HepG2 (cell line): Measurements from ENCODE around the gene DYNC1LI2. TPM values are rescaled to one million over a fixed set of nuclear protein-coding genes. Genes with fewer than 3 reads are reported as not detected.

Experiments
- ARID2 ChIP-seq: sonication (generic); formaldehyde crosslinking; IDR thresholded peaks from 2 replicates; pipeline ENCODE4 v1.8.1; 2022; ENCODE audit warnings: mild to moderate bottlenecking, missing genetic modification reagents, borderline replicate concordance
- ARNTL ChIP-seq: sonication (generic); formaldehyde crosslinking; IDR thresholded peaks from 2 replicates; pipeline ENCODE4 v1.4.0; 2020; ENCODE audit warnings: mild to moderate bottlenecking, missing genetic modification reagents
- GFI1 ChIP-seq: sonication (generic); formaldehyde crosslinking; IDR thresholded peaks from 2 replicates; pipeline ENCODE4 v1.5.0; 2020; ENCODE audit warnings: missing genetic modification reagents, mild to moderate bottlenecking, borderline replicate concordance
- HNRNPL ChIP-seq: fragments of 200-400 bp; formaldehyde crosslinking; IDR thresholded peaks from 2 replicates; pipeline ENCODE4 v1.6.1; 2017; ENCODE audit warnings: mild to moderate bottlenecking, low read depth, low read length
- HOXA9 ChIP-seq: sonication (generic); formaldehyde crosslinking; IDR thresholded peaks from 2 replicates; pipeline ENCODE4 v1.8.1; 2022; ENCODE audit warnings: missing genetic modification reagents, mild to moderate bottlenecking, moderate library complexity, borderline replicate concordance
- KDM2A ChIP-seq: sonication (generic); formaldehyde crosslinking; IDR thresholded peaks from 2 replicates; pipeline ENCODE4 v1.4.0; 2020; ENCODE audit warnings: low read depth, missing genetic modification reagents, borderline replicate concordance
- MAFG ChIP-seq: sonication (generic); formaldehyde crosslinking; IDR thresholded peaks from 2 replicates; pipeline ENCODE4 v1.5.1; 2020; ENCODE audit warnings: mild to moderate bottlenecking, missing genetic modification reagents
- MBD4 ChIP-seq: IDR thresholded peaks from 2 replicates; pipeline ENCODE4 v1.6.1; 2012; ENCODE audit warnings: low read length, inconsistent platforms, borderline replicate concordance
- NFKBIZ ChIP-seq: IDR thresholded peaks from 2 replicates; pipeline ENCODE4 v1.6.1; 2018; ENCODE audit warnings: missing genetic modification reagents, missing compliant biosample characterization
- NR2F2 ChIP-seq: IDR thresholded peaks from 2 replicates; pipeline ENCODE4 v1.6.1; 2012; ENCODE audit warnings: low read depth, inconsistent platforms, borderline replicate concordance
- RFX5 ChIP-seq: IDR thresholded peaks from 2 replicates; pipeline ENCODE4 v1.6.1; 2011; ENCODE audit warnings: low read depth, low read length, improper control_type of control experiment
- RORA ChIP-seq: sonication (generic); formaldehyde crosslinking; IDR thresholded peaks from 2 replicates; pipeline ENCODE4 v1.5.0; 2020; ENCODE audit warnings: mild to moderate bottlenecking, missing genetic modification reagents, moderate library complexity
- SALL2 ChIP-seq: sonication (generic); formaldehyde crosslinking; IDR thresholded peaks from 2 replicates; pipeline ENCODE4 v1.8.1; 2023; ENCODE audit warnings: mild to moderate bottlenecking, missing genetic modification reagents, inconsistent platforms
- SPEN ChIP-seq: sonication (generic); formaldehyde crosslinking; IDR thresholded peaks from 2 replicates; pipeline ENCODE4 v1.5.1; 2020; ENCODE audit warnings: low read depth, mild to moderate bottlenecking, missing genetic modification reagents
- STAT5B ChIP-seq: sonication (generic); formaldehyde crosslinking; IDR thresholded peaks from 2 replicates; pipeline ENCODE4 v1.4.0; 2020; ENCODE audit warnings: missing genetic modification reagents
- WIZ ChIP-seq: sonication (generic); formaldehyde crosslinking; IDR thresholded peaks from 2 replicates; pipeline ENCODE4 v1.5.1; 2020; ENCODE audit warnings: mild to moderate bottlenecking, missing genetic modification reagents
- XRCC5 ChIP-seq: fragments of 200-400 bp; formaldehyde crosslinking; optimal IDR thresholded peaks from 2 replicates; pipeline ENCODE3; 2017; ENCODE audit warnings: mild to moderate bottlenecking, low read length
- ZBTB42 ChIP-seq: sonication (generic); formaldehyde crosslinking; IDR thresholded peaks from 2 replicates; pipeline ENCODE4 v1.5.0; 2020; ENCODE audit warnings: mild to moderate bottlenecking, missing genetic modification reagents
- ZNF10 ChIP-seq: sonication (generic); formaldehyde crosslinking; IDR thresholded peaks from 2 replicates; pipeline ENCODE4 v1.4.0; 2020; ENCODE audit warnings: mild to moderate bottlenecking, low read depth, missing genetic modification reagents, borderline replicate concordance
- ZNF337 ChIP-seq: sonication (generic); formaldehyde crosslinking; IDR thresholded peaks from 2 replicates; pipeline ENCODE4 v1.5.1; 2020; ENCODE audit warnings: missing genetic modification reagents, low read depth, mild to moderate bottlenecking, borderline replicate concordance
- ZNF33B ChIP-seq: sonication (generic); formaldehyde crosslinking; IDR thresholded peaks from 2 replicates; pipeline ENCODE4 v1.5.1; 2020; ENCODE audit warnings: mild to moderate bottlenecking, missing genetic modification reagents
- ZNF777 ChIP-seq: sonication (generic); formaldehyde crosslinking; IDR thresholded peaks from 2 replicates; pipeline ENCODE4 v1.4.0; 2020; ENCODE audit warnings: missing genetic modification reagents
- polyA plus RNA-seq, 8 experiments: library from polyadenylated mRNA; depleted of rRNA in 3 of 8; stranded (reverse) in 7 of 8; unstranded in 1 of 8; fragments of >200 nt; fragmentation: Illumina TruSeq in 4 of 8; extraction: Trizol in 4 of 8; gene quantifications; 2 replicates each; pipeline versions ENCODE4 v1.2.1 to v1.2.3, GENCODE V29; 2011 to 2016; ENCODE audit warnings: low read depth in 4 of 8, missing spikeins in 1 of 8, mixed read lengths in 1 of 8; ENCODE audit not compliant: insufficient read depth in 1 of 8
- total RNA-seq, 5 experiments: library from RNA; depleted of rRNA; stranded (reverse); fragments of >200 nt; fragmentation: Illumina TruSeq; extraction: Trizol; gene quantifications; 2 replicates each; pipeline ENCODE4 v1.2.3, GENCODE V29; 2016; ENCODE audit warnings: low read depth in 1 of 5
- TF ChIP-seq, protein P1 (sequence below), 2 experiments: sonication (generic) in 1 of 2; formaldehyde crosslinking in 1 of 2; IDR thresholded peaks; 2 replicates each; pipeline versions ENCODE4 v1.4.0 to v1.6.1; 2018 to 2020; ENCODE audit warnings: missing genetic modification reagents in 2 of 2, borderline replicate concordance in 1 of 2, low read depth in 1 of 2, mild to moderate bottlenecking in 1 of 2, missing biosample characterization in 1 of 2
- TF ChIP-seq, protein P2 (sequence below): sonication (generic); formaldehyde crosslinking; IDR thresholded peaks from 2 replicates; pipeline ENCODE4 v1.5.0; 2020; ENCODE audit warnings: missing genetic modification reagents
- TF ChIP-seq, protein P3 (sequence below): sonication (generic); formaldehyde crosslinking; IDR thresholded peaks from 2 replicates; pipeline ENCODE4 v1.5.0; 2020; ENCODE audit warnings: missing genetic modification reagents, mild to moderate bottlenecking, borderline replicate concordance
- TF ChIP-seq, protein P4 (sequence below): sonication (generic); formaldehyde crosslinking; IDR thresholded peaks from 2 replicates; pipeline ENCODE4 v1.8.1; 2023; ENCODE audit warnings: missing genetic modification reagents, inconsistent platforms, borderline replicate concordance

DYNC1LI2 gene
- total and polyA plus RNA-seq, 2 of the 13 experiments (the other 11 are each of a cell fraction or from before 2014, with no cell fraction given) = 65.5 to 135 TPM

DNA sequence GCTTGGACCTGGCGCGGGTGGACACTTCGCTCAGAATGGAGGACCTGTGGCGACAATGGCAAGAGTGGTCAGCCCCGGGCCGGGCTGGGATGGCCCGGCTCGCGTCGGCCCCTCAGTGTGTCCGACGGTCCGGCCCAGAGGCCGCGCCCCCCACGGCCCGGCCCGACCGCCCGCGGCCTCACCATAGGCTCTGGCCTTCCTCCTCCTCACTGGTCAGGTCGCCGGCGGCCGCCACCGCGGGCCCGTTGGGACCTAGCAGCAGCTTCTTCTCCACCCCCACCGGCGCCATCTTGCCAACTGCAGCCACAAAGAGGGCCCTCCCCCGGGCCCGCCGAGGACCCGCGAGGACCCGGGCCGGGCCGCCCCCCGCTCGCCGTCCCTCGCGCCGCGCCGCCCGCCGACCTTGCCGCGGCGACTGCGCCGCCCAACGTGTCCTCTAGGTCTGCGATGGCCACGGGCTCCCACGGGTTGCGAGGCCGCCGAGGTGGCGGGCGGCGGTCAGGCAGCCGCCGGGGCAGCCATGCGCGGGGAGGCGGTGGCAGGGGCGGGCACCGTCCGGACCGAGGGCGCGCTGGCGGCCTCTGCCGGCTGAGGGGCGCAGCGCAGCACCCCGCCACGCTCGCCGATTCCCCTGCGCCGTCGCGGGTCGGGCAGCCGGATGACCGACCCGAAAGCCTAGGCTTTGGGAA lies at the start of gene DYNC1LI2 (continued):
- TF ChIP-seq ZNF777 (CRISPR knock-in tag) (peak; percentile 89), SALL2 (CRISPR knock-in tag) (peak; percentile 26; the same call in 1 of the 2 replicates), ZNF33B (CRISPR knock-in tag) (no peak; the same call in 1 of the 2 replicates), MAFG (0 out of 2 replicates have a peak, but pooled peaks have one; percentile 24), HNRNPL (no peak), NFKBIZ (CRISPR knock-in tag) (no peak), RORA (CRISPR knock-in tag) (no peak), ZNF337 (CRISPR knock-in tag) (no peak), ZNF10 (CRISPR knock-in tag) (no peak), HOXA9 (CRISPR knock-in tag) (no peak), MBD4 (no peak), NR2F2 (no peak; the same call in 1 of the 2 replicates), KDM2A (peak; percentile 37; the same call in 1 of the 2 replicates), XRCC5 (peak; percentile 95), ARID2 (CRISPR knock-in tag) (no peak), GFI1 (CRISPR knock-in tag) (no peak), RFX5 (no peak), ARNTL (no peak), STAT5B (no peak; the same call in 1 of the 2 replicates), ZBTB42 (CRISPR knock-in tag) (no peak), SPEN (peak; percentile 92), WIZ (CRISPR knock-in tag) (no peak)
- TF ChIP-seq, protein P1, sequence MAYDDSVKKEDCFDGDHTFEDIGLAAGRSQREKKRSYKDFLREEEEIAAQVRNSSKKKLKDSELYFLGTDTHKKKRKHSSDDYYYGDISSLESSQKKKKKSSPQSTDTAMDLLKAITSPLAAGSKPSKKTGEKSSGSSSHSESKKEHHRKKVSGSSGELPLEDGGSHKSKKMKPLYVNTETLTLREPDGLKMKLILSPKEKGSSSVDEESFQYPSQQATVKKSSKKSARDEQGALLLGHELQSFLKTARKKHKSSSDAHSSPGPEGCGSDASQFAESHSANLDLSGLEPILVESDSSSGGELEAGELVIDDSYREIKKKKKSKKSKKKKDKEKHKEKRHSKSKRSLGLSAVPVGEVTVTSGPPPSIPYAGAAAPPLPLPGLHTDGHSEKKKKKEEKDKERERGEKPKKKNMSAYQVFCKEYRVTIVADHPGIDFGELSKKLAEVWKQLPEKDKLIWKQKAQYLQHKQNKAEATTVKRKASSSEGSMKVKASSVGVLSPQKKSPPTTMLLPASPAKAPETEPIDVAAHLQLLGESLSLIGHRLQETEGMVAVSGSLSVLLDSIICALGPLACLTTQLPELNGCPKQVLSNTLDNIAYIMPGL (CRISPR knock-in tag; IDR thresholded peaks at IDR 0.05; ENCODE audit: borderline replicate concordance in 1 of 2, low read depth in 1 of 2) = peak; percentile 84 to 90
- TF ChIP-seq, protein P2, sequence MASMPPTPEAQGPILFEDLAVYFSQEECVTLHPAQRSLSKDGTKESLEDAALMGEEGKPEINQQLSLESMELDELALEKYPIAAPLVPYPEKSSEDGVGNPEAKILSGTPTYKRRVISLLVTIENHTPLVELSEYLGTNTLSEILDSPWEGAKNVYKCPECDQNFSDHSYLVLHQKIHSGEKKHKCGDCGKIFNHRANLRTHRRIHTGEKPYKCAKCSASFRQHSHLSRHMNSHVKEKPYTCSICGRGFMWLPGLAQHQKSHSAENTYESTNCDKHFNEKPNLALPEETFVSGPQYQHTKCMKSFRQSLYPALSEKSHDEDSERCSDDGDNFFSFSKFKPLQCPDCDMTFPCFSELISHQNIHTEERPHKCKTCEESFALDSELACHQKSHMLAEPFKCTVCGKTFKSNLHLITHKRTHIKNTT = no peak
- TF ChIP-seq, protein P3, sequence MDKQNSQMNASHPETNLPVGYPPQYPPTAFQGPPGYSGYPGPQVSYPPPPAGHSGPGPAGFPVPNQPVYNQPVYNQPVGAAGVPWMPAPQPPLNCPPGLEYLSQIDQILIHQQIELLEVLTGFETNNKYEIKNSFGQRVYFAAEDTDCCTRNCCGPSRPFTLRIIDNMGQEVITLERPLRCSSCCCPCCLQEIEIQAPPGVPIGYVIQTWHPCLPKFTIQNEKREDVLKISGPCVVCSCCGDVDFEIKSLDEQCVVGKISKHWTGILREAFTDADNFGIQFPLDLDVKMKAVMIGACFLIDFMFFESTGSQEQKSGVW (CRISPR knock-in tag) = no peak
- TF ChIP-seq, protein P4, sequence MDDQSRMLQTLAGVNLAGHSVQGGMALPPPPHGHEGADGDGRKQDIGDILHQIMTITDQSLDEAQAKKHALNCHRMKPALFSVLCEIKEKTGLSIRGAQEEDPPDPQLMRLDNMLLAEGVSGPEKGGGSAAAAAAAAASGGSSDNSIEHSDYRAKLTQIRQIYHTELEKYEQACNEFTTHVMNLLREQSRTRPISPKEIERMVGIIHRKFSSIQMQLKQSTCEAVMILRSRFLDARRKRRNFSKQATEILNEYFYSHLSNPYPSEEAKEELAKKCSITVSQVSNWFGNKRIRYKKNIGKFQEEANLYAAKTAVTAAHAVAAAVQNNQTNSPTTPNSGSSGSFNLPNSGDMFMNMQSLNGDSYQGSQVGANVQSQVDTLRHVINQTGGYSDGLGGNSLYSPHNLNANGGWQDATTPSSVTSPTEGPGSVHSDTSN (CRISPR knock-in tag) = no peak
